K562 (cell line): ENCODE measurements around the gene UCHL5. TPM values are rescaled to one million over a fixed set of nuclear protein-coding genes. Genes with fewer than 3 reads are reported as not detected.

Source experiments
- CAMTA2 ChIP-seq: fragments of 250-450 bp; sonication (Bioruptor Pico); conservative IDR thresholded peaks from 2 replicates; pipeline ENCODE4 v1.5.1; 2022
- FOXJ3 ChIP-seq: sonication (generic); formaldehyde crosslinking; IDR thresholded peaks from 2 replicates; pipeline ENCODE4 v1.4.0; 2020; ENCODE audit warnings: mild to moderate bottlenecking, missing genetic modification reagents
- HMGN3 ChIP-seq: IDR thresholded peaks from 2 replicates; pipeline ENCODE4 v1.6.1; 2011; ENCODE audit warnings: borderline replicate concordance, low read depth, mild to moderate bottlenecking, mixed read lengths, low read length; ENCODE audit not compliant: insufficient read length; ENCODE audit errors: extremely low read depth
- MYC ChIP-seq, 2 experiments: fragments of 250-450 bp in 1 of 2; sonication (Bioruptor Pico) in 1 of 2; IDR thresholded peaks; 2 replicates each; pipeline versions ENCODE4 v1.5.1 to v1.6.1; 2012 to 2021; ENCODE audit warnings: low read depth in 2 of 2, borderline replicate concordance in 1 of 2, improper control_type of control experiment in 1 of 2, low read length in 1 of 2, mild to moderate bottlenecking in 1 of 2, moderate library complexity in 1 of 2
- ZNF696 ChIP-seq: fragments of 250-450 bp; sonication (Bioruptor Pico); conservative IDR thresholded peaks from 2 replicates; pipeline ENCODE4 v1.4.0; 2020; ENCODE audit warnings: mild to moderate bottlenecking, moderate library complexity
- polyA plus RNA-seq, 8 experiments: library from polyadenylated mRNA; depleted of rRNA in 4 of 8; stranded (reverse) in 5 of 8; unstranded in 3 of 8; fragments of >200 nt; fragmentation: Nextera tagmentation in 2 of 8; fragmentation: Illumina TruSeq in 1 of 8; extraction: Ambion mirVana in 2 of 8; extraction: Trizol in 1 of 8; gene quantifications; 2 replicates each; pipeline versions ENCODE4 v1.2.1 to v1.2.3, GENCODE V29; 2011 to 2014; ENCODE audit warnings: inconsistent platforms in 1 of 8, missing spikeins in 1 of 8
- total RNA-seq, 7 experiments: library from RNA; depleted of rRNA in 6 of 7; stranded (reverse); fragments of >200 nt in 6 of 7; fragmentation: Illumina TruSeq in 2 of 7; extraction: Trizol in 2 of 7; gene quantifications; 2 replicates each; pipeline versions ENCODE4 v1.2.1 to v1.2.3, GENCODE V29; 2011 to 2021; ENCODE audit warnings: low replicate concordance in 1 of 7
- TF ChIP-seq, protein P1 (sequence below): IDR thresholded peaks from 2 replicates; pipeline ENCODE4 v1.6.1; 2016; ENCODE audit warnings: missing genetic modification characterization, missing compliant biosample characterization
- TF ChIP-seq, protein P2 (sequence below): sonication (generic); formaldehyde crosslinking; IDR thresholded peaks from 2 replicates; pipeline ENCODE4 v1.8.0; 2023; ENCODE audit warnings: mild to moderate bottlenecking, missing genetic modification reagents
- TF ChIP-seq, protein P3 (sequence below): IDR thresholded peaks from 2 replicates; pipeline ENCODE4 v1.6.1; 2014; ENCODE audit warnings: antibody characterized with exemption
- TF ChIP-seq, protein P4 (sequence below): fragments of 450-650 bp; formaldehyde crosslinking; IDR thresholded peaks from 2 replicates; pipeline ENCODE4 v1.4.0; 2020; ENCODE audit warnings: mild to moderate bottlenecking, moderate library complexity
- TF ChIP-seq, protein P5 (sequence below): fragments of 250-450 bp; sonication (Bioruptor Pico); IDR thresholded peaks from 2 replicates; pipeline ENCODE4 v1.5.0; 2022; ENCODE audit warnings: mild to moderate bottlenecking
- TF ChIP-seq, protein P6 (sequence below): fragments of 450-650 bp; IDR thresholded peaks from 2 replicates; pipeline ENCODE4 v1.7.0; 2016; ENCODE audit warnings: borderline replicate concordance

The UCHL5 gene
- total and polyA plus RNA-seq, 9 of the 15 experiments (the other 6 are each of a cell fraction or from before 2014, with no cell fraction given) = 61.0 to 206 (median 122) TPM

DNA sequence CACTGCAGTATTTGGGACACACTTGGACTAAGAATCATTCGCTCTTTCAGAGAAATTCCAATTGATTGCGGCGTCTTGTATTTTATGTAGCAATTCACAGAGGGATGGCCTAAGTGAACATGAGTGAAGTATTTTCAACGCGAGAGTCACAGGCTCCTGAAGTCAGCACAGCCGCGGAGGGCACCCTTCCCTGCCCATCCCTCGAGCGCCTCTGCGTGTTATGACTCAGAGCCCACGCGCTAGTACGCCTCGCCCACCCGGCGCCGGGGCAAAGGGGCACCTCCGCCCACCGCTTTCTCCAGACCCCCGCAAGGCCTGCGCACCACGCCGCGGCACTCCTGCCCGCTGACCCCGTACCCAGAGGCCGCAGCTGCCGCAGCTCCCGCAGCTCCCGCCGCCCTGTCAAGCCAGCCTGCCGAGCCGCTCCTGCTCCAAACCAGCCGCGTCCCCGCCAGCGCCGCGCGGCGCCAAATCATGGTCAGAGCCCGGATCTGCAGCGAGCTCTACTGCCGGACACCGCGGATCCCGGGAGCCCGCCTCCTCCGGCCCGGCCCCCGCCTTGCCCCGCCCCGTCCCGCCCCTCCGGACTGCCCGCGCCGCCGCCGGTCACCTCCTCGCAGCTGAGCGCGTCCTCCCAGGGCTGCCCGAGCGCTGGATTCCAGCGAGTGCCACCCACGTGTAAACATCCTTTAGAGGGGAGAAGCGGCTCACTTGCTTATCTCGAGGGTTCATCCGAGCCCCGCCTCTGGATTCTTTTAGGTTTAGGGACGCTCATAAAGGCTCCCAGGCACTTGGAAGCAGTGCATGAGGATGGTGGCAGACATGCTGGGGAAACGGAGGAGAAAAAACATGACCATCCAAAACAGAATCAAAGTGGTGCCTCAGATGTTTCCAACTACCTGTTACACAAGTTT is 46.0 kb upstream of the UCHL5 start, which contains the start of gene GLRX2 (continued):
- no peak for TF ChIP-seq FOXJ3 (CRISPR knock-in tag)
- TF ChIP-seq, protein P1, sequence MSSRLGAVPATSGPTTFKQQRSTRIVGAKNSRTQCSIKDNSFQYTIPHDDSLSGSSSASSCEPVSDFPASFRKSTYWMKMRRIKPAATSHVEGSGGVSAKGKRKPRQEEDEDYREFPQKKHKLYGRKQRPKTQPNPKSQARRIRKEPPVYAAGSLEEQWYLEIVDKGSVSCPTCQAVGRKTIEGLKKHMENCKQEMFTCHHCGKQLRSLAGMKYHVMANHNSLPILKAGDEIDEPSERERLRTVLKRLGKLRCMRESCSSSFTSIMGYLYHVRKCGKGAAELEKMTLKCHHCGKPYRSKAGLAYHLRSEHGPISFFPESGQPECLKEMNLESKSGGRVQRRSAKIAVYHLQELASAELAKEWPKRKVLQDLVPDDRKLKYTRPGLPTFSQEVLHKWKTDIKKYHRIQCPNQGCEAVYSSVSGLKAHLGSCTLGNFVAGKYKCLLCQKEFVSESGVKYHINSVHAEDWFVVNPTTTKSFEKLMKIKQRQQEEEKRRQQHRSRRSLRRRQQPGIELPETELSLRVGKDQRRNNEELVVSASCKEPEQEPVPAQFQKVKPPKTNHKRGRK = no peak
- TF ChIP-seq, protein P2, sequence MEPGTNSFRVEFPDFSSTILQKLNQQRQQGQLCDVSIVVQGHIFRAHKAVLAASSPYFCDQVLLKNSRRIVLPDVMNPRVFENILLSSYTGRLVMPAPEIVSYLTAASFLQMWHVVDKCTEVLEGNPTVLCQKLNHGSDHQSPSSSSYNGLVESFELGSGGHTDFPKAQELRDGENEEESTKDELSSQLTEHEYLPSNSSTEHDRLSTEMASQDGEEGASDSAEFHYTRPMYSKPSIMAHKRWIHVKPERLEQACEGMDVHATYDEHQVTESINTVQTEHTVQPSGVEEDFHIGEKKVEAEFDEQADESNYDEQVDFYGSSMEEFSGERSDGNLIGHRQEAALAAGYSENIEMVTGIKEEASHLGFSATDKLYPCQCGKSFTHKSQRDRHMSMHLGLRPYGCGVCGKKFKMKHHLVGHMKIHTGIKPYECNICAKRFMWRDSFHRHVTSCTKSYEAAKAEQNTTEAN (CRISPR knock-in tag) = peak; percentile 70; the same call in 1 of the 2 replicates
- TF ChIP-seq ZNF696 (CRISPR knock-in tag) = no peak
- TF ChIP-seq, protein P3, sequence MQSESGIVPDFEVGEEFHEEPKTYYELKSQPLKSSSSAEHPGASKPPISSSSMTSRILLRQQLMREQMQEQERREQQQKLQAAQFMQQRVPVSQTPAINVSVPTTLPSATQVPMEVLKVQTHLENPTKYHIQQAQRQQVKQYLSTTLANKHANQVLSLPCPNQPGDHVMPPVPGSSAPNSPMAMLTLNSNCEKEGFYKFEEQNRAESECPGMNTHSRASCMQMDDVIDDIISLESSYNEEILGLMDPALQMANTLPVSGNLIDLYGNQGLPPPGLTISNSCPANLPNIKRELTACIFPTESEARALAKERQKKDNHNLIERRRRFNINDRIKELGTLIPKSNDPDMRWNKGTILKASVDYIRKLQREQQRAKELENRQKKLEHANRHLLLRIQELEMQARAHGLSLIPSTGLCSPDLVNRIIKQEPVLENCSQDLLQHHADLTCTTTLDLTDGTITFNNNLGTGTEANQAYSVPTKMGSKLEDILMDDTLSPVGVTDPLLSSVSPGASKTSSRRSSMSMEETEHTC = no peak; the same call in 1 of the 2 replicates
- peak; percentile 92 for TF ChIP-seq MYC (IDR thresholded peaks at IDR 0.05; ENCODE audit: low read depth, low read length)
- no peak for TF ChIP-seq MYC (CRISPR knock-in tag; IDR thresholded peaks at IDR 0.05; ENCODE audit: borderline replicate concordance, low read depth)
- TF ChIP-seq, protein P4, sequence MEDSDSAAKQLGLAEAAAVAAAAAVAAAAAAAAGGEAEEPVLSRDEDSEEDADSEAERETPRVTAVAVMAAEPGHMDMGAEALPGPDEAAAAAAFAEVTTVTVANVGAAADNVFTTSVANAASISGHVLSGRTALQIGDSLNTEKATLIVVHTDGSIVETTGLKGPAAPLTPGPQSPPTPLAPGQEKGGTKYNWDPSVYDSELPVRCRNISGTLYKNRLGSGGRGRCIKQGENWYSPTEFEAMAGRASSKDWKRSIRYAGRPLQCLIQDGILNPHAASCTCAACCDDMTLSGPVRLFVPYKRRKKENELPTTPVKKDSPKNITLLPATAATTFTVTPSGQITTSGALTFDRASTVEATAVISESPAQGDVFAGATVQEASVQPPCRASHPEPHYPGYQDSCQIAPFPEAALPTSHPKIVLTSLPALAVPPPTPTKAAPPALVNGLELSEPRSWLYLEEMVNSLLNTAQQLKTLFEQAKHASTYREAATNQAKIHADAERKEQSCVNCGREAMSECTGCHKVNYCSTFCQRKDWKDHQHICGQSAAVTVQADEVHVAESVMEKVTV (CRISPR knock-in tag) = no peak
- peak; percentile 85 for TF ChIP-seq HMGN3
- TF ChIP-seq CAMTA2 (CRISPR knock-in tag) = 0 out of 2 replicates have a peak, but pooled peaks have one; percentile 64
- TF ChIP-seq, protein P5, sequence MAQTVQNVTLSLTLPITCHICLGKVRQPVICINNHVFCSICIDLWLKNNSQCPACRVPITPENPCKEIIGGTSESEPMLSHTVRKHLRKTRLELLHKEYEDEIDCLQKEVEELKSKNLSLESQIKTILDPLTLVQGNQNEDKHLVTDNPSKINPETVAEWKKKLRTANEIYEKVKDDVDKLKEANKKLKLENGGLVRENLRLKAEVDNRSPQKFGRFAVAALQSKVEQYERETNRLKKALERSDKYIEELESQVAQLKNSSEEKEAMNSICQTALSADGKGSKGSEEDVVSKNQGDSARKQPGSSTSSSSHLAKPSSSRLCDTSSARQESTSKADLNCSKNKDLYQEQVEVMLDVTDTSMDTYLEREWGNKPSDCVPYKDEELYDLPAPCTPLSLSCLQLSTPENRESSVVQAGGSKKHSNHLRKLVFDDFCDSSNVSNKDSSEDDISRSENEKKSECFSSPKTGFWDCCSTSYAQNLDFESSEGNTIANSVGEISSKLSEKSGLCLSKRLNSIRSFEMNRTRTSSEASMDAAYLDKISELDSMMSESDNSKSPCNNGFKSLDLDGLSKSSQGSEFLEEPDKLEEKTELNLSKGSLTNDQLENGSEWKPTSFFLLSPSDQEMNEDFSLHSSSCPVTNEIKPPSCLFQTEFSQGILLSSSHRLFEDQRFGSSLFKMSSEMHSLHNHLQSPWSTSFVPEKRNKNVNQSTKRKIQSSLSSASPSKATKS (CRISPR knock-in tag) = no peak
- TF ChIP-seq, protein P6, sequence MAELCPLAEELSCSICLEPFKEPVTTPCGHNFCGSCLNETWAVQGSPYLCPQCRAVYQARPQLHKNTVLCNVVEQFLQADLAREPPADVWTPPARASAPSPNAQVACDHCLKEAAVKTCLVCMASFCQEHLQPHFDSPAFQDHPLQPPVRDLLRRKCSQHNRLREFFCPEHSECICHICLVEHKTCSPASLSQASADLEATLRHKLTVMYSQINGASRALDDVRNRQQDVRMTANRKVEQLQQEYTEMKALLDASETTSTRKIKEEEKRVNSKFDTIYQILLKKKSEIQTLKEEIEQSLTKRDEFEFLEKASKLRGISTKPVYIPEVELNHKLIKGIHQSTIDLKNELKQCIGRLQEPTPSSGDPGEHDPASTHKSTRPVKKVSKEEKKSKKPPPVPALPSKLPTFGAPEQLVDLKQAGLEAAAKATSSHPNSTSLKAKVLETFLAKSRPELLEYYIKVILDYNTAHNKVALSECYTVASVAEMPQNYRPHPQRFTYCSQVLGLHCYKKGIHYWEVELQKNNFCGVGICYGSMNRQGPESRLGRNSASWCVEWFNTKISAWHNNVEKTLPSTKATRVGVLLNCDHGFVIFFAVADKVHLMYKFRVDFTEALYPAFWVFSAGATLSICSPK = no peak
